Uterus (tissue), 2 donors: ENCODE results near the gene LHX2.
"Not testable (repeated sequence)": the region's sequence is repeated elsewhere in the genome, so short reads cannot be mapped to it uniquely, and the experiment has no call there.

Experiments used
- POLR2A ChIP-seq, 2 donors: fragments of 450-650 bp; IDR thresholded peaks; one replicate each; pipeline ENCODE4 v1.6.1; 2016; ENCODE audit warnings: antibody characterized with exemption in 2 of 2, mild to moderate bottlenecking in 1 of 2, moderate library complexity in 1 of 2
- TF ChIP-seq, protein P1 (sequence below), 4 experiments: fragments of 200-600 bp in 2 of 4; fragments of 450-650 bp in 2 of 4; sonication (generic) in 2 of 4; IDR thresholded peaks; one replicate each; pipeline ENCODE4 v1.5.1; 2016 to 2019; ENCODE audit warnings: antibody characterized with exemption in 4 of 4, mild to moderate bottlenecking in 2 of 4, moderate library complexity in 1 of 4

DNA sequence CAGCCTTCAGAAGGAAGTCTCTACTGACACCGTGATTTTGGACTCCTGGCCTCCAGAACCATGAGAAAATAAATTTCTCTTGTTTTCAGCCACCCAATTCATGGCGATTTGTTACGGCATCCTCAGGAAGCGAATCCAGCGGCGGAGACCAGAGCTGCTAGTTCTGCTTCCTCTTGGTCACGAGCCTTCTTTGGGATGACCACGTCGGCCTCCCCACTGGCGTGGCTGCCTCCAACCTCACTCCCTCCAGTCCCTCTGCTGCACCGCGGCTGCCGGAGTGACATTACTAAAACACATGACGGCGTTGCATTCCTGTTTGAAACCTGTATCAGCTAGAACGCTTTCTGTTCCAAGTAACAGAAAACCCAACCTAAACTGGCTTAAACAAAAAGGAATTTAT lies 18.9 kb upstream of the LHX2 start:
- TF ChIP-seq, protein P1, sequence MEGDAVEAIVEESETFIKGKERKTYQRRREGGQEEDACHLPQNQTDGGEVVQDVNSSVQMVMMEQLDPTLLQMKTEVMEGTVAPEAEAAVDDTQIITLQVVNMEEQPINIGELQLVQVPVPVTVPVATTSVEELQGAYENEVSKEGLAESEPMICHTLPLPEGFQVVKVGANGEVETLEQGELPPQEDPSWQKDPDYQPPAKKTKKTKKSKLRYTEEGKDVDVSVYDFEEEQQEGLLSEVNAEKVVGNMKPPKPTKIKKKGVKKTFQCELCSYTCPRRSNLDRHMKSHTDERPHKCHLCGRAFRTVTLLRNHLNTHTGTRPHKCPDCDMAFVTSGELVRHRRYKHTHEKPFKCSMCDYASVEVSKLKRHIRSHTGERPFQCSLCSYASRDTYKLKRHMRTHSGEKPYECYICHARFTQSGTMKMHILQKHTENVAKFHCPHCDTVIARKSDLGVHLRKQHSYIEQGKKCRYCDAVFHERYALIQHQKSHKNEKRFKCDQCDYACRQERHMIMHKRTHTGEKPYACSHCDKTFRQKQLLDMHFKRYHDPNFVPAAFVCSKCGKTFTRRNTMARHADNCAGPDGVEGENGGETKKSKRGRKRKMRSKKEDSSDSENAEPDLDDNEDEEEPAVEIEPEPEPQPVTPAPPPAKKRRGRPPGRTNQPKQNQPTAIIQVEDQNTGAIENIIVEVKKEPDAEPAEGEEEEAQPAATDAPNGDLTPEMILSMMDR (IDR thresholded peaks at IDR 0.05), result not testable (repeated sequence)
- TF ChIP-seq POLR2A (IDR thresholded peaks at IDR 0.05), result not testable (repeated sequence)
